H1 (cell line): ENCODE data around the gene KDM6B. TPM values are rescaled to one million over a fixed set of nuclear protein-coding genes. Genes with fewer than 3 reads are reported as not detected.

Source experiments
- CTCF ChIA-PET: fragments of 300-600 bp; sonication (Branson Sonifier 250); formaldehyde crosslinking; loops from one replicate; lab custom pipeline; 2021; ENCODE audit not compliant: partially characterized antibody; lab: Charles Lee
- POLR2A ChIA-PET: fragments of 300-600 bp; sonication (Branson Sonifier 250); formaldehyde crosslinking; loops from one replicate; lab custom pipeline; 2021; ENCODE audit warnings: inconsistent platforms; ENCODE audit not compliant: partially characterized antibody; lab: Charles Lee
- DNase-seq, 2 experiments: peaks; one replicate each; pipeline versions ENCODE4 v3.0.0 to v3.0.0-alpha.2; 2010 to 2022; ENCODE audit warnings: low spot score in 2 of 2, low read depth in 1 of 2, mixed read lengths in 1 of 2
- FAIRE-seq: peaks from 2 replicates; lab custom pipeline; 2011; peaks lifted over from hg19 to GRCh38; lab: Jason Lieb, UNC
- H2AFZ ChIP-seq: 2 replicates; pipeline ENCODE4 v1.8.1; 2012; ENCODE audit warnings: low read length, inconsistent platforms
- H2AK5ac ChIP-seq: 2 replicates; pipeline ENCODE4 v1.6.1; 2013; ENCODE audit warnings: low read depth, low read length
- H2BK120ac ChIP-seq: replicated peaks from 2 replicates; pipeline ENCODE3; 2013; ENCODE audit warnings: low read depth, low read length, inconsistent platforms
- H2BK12ac ChIP-seq: 2 replicates; pipeline ENCODE4 v1.6.1; 2013; ENCODE audit warnings: low read depth, low read length
- H2BK15ac ChIP-seq: 2 replicates; pipeline ENCODE4 v1.6.1; 2013; ENCODE audit warnings: low read length
- H2BK20ac ChIP-seq: 2 replicates; pipeline ENCODE4 v1.6.1; 2013; ENCODE audit warnings: low read length
- H2BK5ac ChIP-seq: 2 replicates; pipeline ENCODE4 v1.6.1; 2013; ENCODE audit warnings: low read depth, low read length
- H3K14ac ChIP-seq: 2 replicates; pipeline ENCODE4 v1.6.1; 2013; ENCODE audit warnings: inconsistent platforms; ENCODE audit not compliant: insufficient read length
- H3K18ac ChIP-seq: 2 replicates; pipeline ENCODE4 v1.6.1; 2013; ENCODE audit warnings: low read length; ENCODE audit errors: extremely low read depth
- H3K23ac ChIP-seq: 2 replicates; pipeline ENCODE4 v1.6.1; 2013; ENCODE audit warnings: inconsistent platforms; ENCODE audit not compliant: insufficient read length
- H3K23me2 ChIP-seq: 2 replicates; pipeline ENCODE4 v1.6.1; 2013; ENCODE audit warnings: low read depth, low read length
- H3K27ac ChIP-seq: 2 replicates; pipeline ENCODE4 v1.6.1; 2011; ENCODE audit warnings: low read depth, low read length, inconsistent platforms
- H3K27me3 ChIP-seq, 4 experiments: replicated peaks in 1 of 4; 1 replicate in 1 of 4; 2 replicates in 3 of 4; pipeline versions ENCODE4 v1.6.1 to v1.8.1; 2011 to 2013; ENCODE audit warnings: low read length in 3 of 4, mild to moderate bottlenecking in 3 of 4, inconsistent platforms in 2 of 4, mixed read lengths in 2 of 4, moderate library complexity in 1 of 4; ENCODE audit not compliant: control insufficient read depth in 3 of 4, insufficient read depth in 3 of 4; ENCODE audit errors: extremely low read depth in 1 of 4
- H3K36me3 ChIP-seq, 4 experiments: 2 replicates each; pipeline versions ENCODE4 v1.6.1 to v1.8.1; 2011 to 2013; ENCODE audit warnings: mild to moderate bottlenecking in 4 of 4, low read length in 3 of 4, moderate library complexity in 2 of 4, control low read depth in 1 of 4, inconsistent platforms in 1 of 4; ENCODE audit not compliant: insufficient read depth in 4 of 4, control insufficient read depth in 2 of 4
- H3K4ac ChIP-seq: replicated peaks from 2 replicates; pipeline ENCODE3; 2013; ENCODE audit warnings: low read length, low read depth, mixed read lengths, inconsistent platforms; ENCODE audit not compliant: insufficient read length
- H3K4me1 ChIP-seq, 4 experiments: replicated peaks in 1 of 4; 1 replicate in 1 of 4; 2 replicates in 3 of 4; pipeline versions ENCODE4 v1.6.1 to v1.8.1; 2011 to 2013; ENCODE audit warnings: low read length in 3 of 4, inconsistent platforms in 2 of 4, mixed read lengths in 1 of 4; ENCODE audit not compliant: insufficient read depth in 4 of 4, control insufficient read depth in 3 of 4
- H3K4me2 ChIP-seq, 2 experiments: 2 replicates each; pipeline versions ENCODE4 v1.6.1 to v1.8.1; 2011 to 2013; ENCODE audit warnings: low read depth in 2 of 2, low read length in 2 of 2, control low read depth in 1 of 2, inconsistent platforms in 1 of 2, mild to moderate bottlenecking in 1 of 2; ENCODE audit not compliant: insufficient read depth in 1 of 2
- H3K4me3 ChIP-seq, 4 experiments: fragments of 200-600, 300-600 bp in 1 of 4; sonication (generic), shearing (Covaris generic), sonication (Bioruptor Twin) in 1 of 4; 2 replicates each; pipeline versions ENCODE4 v1.5.1 to v1.8.1; 2011 to 2016; ENCODE audit warnings: low read length in 4 of 4, low read depth in 3 of 4, control low read depth in 2 of 4, inconsistent platforms in 2 of 4, mild to moderate bottlenecking in 2 of 4, mixed read lengths in 1 of 4, moderate library complexity in 1 of 4; ENCODE audit not compliant: insufficient read depth in 2 of 4; ENCODE audit errors: extremely low read depth in 1 of 4
- H3K56ac ChIP-seq: replicated peaks from 2 replicates; pipeline ENCODE3; 2013; ENCODE audit warnings: low read depth, mild to moderate bottlenecking, mixed read lengths, low read length, inconsistent platforms; ENCODE audit not compliant: insufficient read length
- H3K79me1 ChIP-seq: 2 replicates; pipeline ENCODE4 v1.6.1; 2013; ENCODE audit warnings: low read depth, low read length, control low read depth
- H3K79me2 ChIP-seq, 2 experiments: 2 replicates each; pipeline versions ENCODE4 v1.6.1 to v1.8.1; 2012 to 2013; ENCODE audit warnings: low read length in 2 of 2, mild to moderate bottlenecking in 2 of 2, inconsistent platforms in 1 of 2; ENCODE audit not compliant: insufficient read depth in 2 of 2, control insufficient read depth in 1 of 2
- H3K9ac ChIP-seq, 4 experiments: replicated peaks in 1 of 4; 1 replicate in 1 of 4; 2 replicates in 3 of 4; pipeline versions ENCODE4 v1.6.1 to v1.8.1; 2011 to 2013; ENCODE audit warnings: low read depth in 3 of 4, low read length in 3 of 4, control low read depth in 2 of 4, mild to moderate bottlenecking in 2 of 4, moderate library complexity in 2 of 4, inconsistent platforms in 1 of 4; ENCODE audit errors: extremely low read depth in 1 of 4
- H3K9me3 ChIP-seq, 2 experiments: 2 replicates each; pipeline versions ENCODE4 v1.6.1 to v1.8.1; 2012 to 2013; ENCODE audit warnings: mild to moderate bottlenecking in 2 of 2, moderate library complexity in 2 of 2, control low read depth in 1 of 2, inconsistent platforms in 1 of 2, low read depth in 1 of 2, low read length in 1 of 2, mixed read lengths in 1 of 2; ENCODE audit not compliant: insufficient read depth in 2 of 2
- H4K20me1 ChIP-seq, 2 experiments: replicated peaks in 1 of 2; 2 replicates each; pipeline versions ENCODE3 to v1.8.1; 2011 to 2013; ENCODE audit warnings: inconsistent platforms in 2 of 2, low read length in 2 of 2, mild to moderate bottlenecking in 1 of 2; ENCODE audit not compliant: insufficient read depth in 2 of 2, control insufficient read depth in 1 of 2
- H4K5ac ChIP-seq: 2 replicates; pipeline ENCODE4 v1.6.1; 2013; ENCODE audit warnings: low read length, low read depth, mixed read lengths, inconsistent platforms; ENCODE audit not compliant: insufficient read length
- H4K8ac ChIP-seq: 2 replicates; pipeline ENCODE4 v1.8.0; 2013; ENCODE audit warnings: mild to moderate bottlenecking, moderate library complexity, low read length, inconsistent platforms; ENCODE audit not compliant: insufficient read depth; ENCODE audit errors: extremely low read depth
- H4K91ac ChIP-seq: replicated peaks from 2 replicates; pipeline ENCODE3; 2013; ENCODE audit warnings: low read length, mixed read lengths, inconsistent platforms; ENCODE audit not compliant: insufficient read length
- EP300 ChIP-seq, 2 experiments: IDR thresholded peaks; 1 replicate in 1 of 2; 2 replicates in 1 of 2; pipeline ENCODE4 v1.6.1; 2011 to 2012; ENCODE audit warnings: low read depth in 2 of 2, low read length in 2 of 2, mild to moderate bottlenecking in 2 of 2, borderline replicate concordance in 1 of 2, inconsistent platforms in 1 of 2, moderate library complexity in 1 of 2
- EZH2 ChIP-seq: fragments of 200-600 bp; sonication (generic); IDR thresholded peaks from 2 replicates; pipeline ENCODE4 v1.7.1; 2012; ENCODE audit warnings: low read depth, mild to moderate bottlenecking, moderate library complexity, low read length, inconsistent platforms; ENCODE audit not compliant: severe bottlenecking
- NANOG ChIP-seq: IDR thresholded peaks from 2 replicates; pipeline ENCODE4 v1.6.1; 2011; ENCODE audit warnings: low read length, low read depth, mild to moderate bottlenecking, inconsistent platforms; ENCODE audit not compliant: insufficient read depth, poor library complexity, severe bottlenecking
- PHF8 ChIP-seq: fragments of 200-600 bp; sonication (generic); conservative IDR thresholded peaks from 2 replicates; pipeline ENCODE4 v1.7.1; 2012; ENCODE audit warnings: low read depth, mild to moderate bottlenecking, inconsistent platforms, low read length, moderate library complexity
- POLR2A ChIP-seq, 2 experiments: IDR thresholded peaks; 1 replicate in 1 of 2; 2 replicates in 1 of 2; pipeline ENCODE4 v1.6.1; 2011; ENCODE audit warnings: low read depth in 2 of 2, low read length in 2 of 2, mild to moderate bottlenecking in 2 of 2; ENCODE audit errors: control extremely low read depth in 1 of 2
- RFX5 ChIP-seq: IDR thresholded peaks from 2 replicates; pipeline ENCODE4 v1.6.1; 2011; ENCODE audit warnings: low read depth, low read length, improper control_type of control experiment, borderline replicate concordance
- SAP30 ChIP-seq: fragments of 300-600 bp; sonication (generic); IDR thresholded peaks from 2 replicates; pipeline ENCODE4 v1.7.1; 2012; ENCODE audit warnings: low read length, moderate library complexity, mild to moderate bottlenecking, inconsistent platforms; ENCODE audit not compliant: insufficient read depth, insufficient replicate concordance
- SIX5 ChIP-seq: IDR thresholded peaks from 2 replicates; pipeline ENCODE4 v1.6.1; 2011; ENCODE audit warnings: mild to moderate bottlenecking, low read depth, low read length
- TAF1 ChIP-seq: IDR thresholded peaks from 2 replicates; pipeline ENCODE4 v1.6.1; 2011; ENCODE audit warnings: mild to moderate bottlenecking, low read depth, low read length
- TBP ChIP-seq: IDR thresholded peaks from 2 replicates; pipeline ENCODE4 v1.6.1; 2011; ENCODE audit warnings: low read depth, low read length, improper control_type of control experiment
- WGBS, 2 experiments: shearing (Covaris generic) in 1 of 2; methylation state at CpG; one replicate each; pipeline versions ENCODE4 v1.1.6 to v1.1.7; 2013 to 2015; ENCODE audit warnings: low lambda C conversion rate in 2 of 2, mixed read lengths in 2 of 2, inconsistent platforms in 1 of 2, low coverage in 1 of 2, missing lambda C conversion rate in 1 of 2; ENCODE audit not compliant: insufficient replicate concordance in 2 of 2, insufficient coverage in 1 of 2, insufficient read length in 1 of 2; ENCODE audit errors: extremely low coverage in 1 of 2, missing lambda C conversion rate in 1 of 2; 5-methylcytosine and 5-hydroxymethylcytosine counted together
- polyA plus RNA-seq, 7 experiments: library from polyadenylated mRNA; depleted of rRNA in 3 of 7; stranded (reverse) in 5 of 7; unstranded in 2 of 7; fragments of >200 nt in 5 of 7; fragments of 200-250 nt in 2 of 7; gene quantifications; 1 replicate in 5 of 7; 2 replicates in 1 of 7; 4 replicates in 1 of 7; pipeline versions ENCODE4 v1.2.1 to v1.2.3, GENCODE V29; 2011 to 2013; ENCODE audit warnings: missing spikeins in 2 of 7, mixed read lengths in 2 of 7
- total RNA-seq: library from RNA; stranded (reverse); fragmentation: NEBNext Ultra II Directional; extraction: Animal tissue kit (Norgen Biotek cat#: 25700); gene quantifications from 2 replicates; pipeline ENCODE4 v1.2.1, GENCODE V29; 2021

The KDM6B gene
- total and polyA plus RNA-seq, 2 of the 8 experiments (the other 6 are each of a cell fraction or from before 2014, with no cell fraction given): 0.48 to 3.7 TPM

DNA sequence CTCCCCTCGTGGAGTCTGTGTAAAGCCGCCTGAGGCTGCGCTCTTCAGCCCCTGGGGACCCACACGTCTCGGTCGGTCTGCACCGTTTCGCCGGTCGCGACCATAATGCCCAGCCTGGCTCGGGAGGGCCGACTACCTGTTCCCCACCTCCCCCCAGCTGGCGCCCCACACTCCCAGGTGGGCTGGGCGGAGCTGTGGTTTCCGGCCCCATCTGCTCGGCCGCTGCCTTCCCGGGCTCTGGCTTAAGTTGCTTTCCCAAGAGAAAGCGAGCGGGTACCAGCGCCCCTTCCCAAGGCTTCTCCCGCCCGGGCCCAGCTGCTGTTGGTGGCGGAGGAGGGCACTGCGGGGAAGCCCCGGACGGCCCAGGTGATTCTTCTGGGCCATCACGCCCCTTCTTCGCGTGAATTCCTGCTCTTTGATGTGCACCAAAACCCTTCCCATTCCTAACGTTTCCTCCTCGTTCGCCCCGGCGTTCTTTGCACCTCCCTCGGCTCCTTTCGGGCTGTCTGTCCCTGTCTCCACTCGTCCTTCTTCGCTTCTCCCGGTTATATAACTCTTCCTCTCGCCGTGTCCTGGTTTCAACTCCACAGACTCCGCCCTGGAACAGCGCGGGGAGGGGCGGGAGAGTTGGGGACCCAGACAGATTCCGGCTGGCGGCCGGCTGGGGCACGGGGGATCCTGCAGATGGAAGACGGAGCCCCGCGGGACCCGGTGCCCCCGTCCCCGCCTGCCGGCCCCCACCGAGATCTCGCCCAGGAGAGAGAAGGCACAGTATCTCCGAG, 2.0 kb downstream of the KDM6B start:
- no peaks in the 10 kb centered on the region for H3K36me3 ChIP-seq
- H2AK5ac ChIP-seq: no peak overlapping the region
- H2AFZ ChIP-seq: peak overlapping the region; percentile 11; the same call in 1 of the 2 replicates
- no peak overlapping the region for H3K23ac ChIP-seq
- H3K9ac ChIP-seq: peak overlapping the region in 3 of 4 experiments; percentile 58 to 75 (median 66); a peak in 5 of 7 replicates
- H2BK20ac ChIP-seq: no peak overlapping the region
- peak overlapping the region; percentile 39; the same call in 1 of the 2 replicates for H3K27ac ChIP-seq
- H2BK120ac ChIP-seq: no peak overlapping the region
- peaks cover 17 to 56% (median 49%) of the 10 kb centered on the region in 4 experiments for H3K27me3 ChIP-seq
- no peaks in the 10 kb centered on the region for H3K79me1 ChIP-seq
- ChIA-PET POLR2A (interaction anchor here (0.8 to 5.2 kb wide), 14 partner anchors 9 to 226 kb away, joined by 3 to 34 read pairs (median 4); partner anchors contain the start of genes EFNB3, NAA38 and TMEM88), CTCF (interaction anchor here (1.0 to 5.9 kb wide), 10 partner anchors 8 to 178 kb away, joined by 3 to 44 read pairs (median 4); partner anchors contain the start of genes NAA38, RNF227 and TP53)
- peak overlapping the region; percentile 77 for H4K5ac ChIP-seq
- H3K9me3 ChIP-seq: no peaks in the 10 kb centered on the region
- peak overlapping the region; percentile 67 for H4K91ac ChIP-seq
- peak overlapping the region; percentile 84; the same call in 1 of the 2 replicates for H2BK5ac ChIP-seq
- H3K18ac ChIP-seq: peak overlapping the region; percentile 60; the same call in 1 of the 2 replicates
- H4K20me1 ChIP-seq: peaks cover 0 to 22% of the 10 kb centered on the region in 2 experiments
- peaks cover 6 to 24% (median 14%) of the 10 kb centered on the region in 4 experiments for H3K4me1 ChIP-seq
- DNase-seq (peak in 1 of 2 experiments; percentile 88), FAIRE-seq (no peak)
- no peak overlapping the region for H3K14ac ChIP-seq
- H2BK12ac ChIP-seq: peak overlapping the region; percentile 60; the same call in 1 of the 2 replicates
- H3K4ac ChIP-seq: peak overlapping the region; percentile 29
- H4K8ac ChIP-seq: peak overlapping the region; percentile 82
- peaks cover 25% of the 10 kb centered on the region for H3K23me2 ChIP-seq
- peak overlapping the region; percentile 84 to 93 for H3K4me2 ChIP-seq
- H2BK15ac ChIP-seq: no peak overlapping the region
- H3K4me3 ChIP-seq: peak overlapping the region; percentile 45 to 77 (median 62)
- no peak overlapping the region for H3K56ac ChIP-seq
- 1% methylated on average over 36 of the region's 61 CpGs; no CpG with 5 or more reads in 1 of the 2 experiments for WGBS, 2 experiments
- H3K79me2 ChIP-seq: no peaks in the 10 kb centered on the region
- peak; percentile 57; the same call in 1 of the 2 replicates for TF ChIP-seq TAF1
- peak; percentile 61 for TF ChIP-seq PHF8
- TF ChIP-seq EP300 (IDR thresholded peaks at IDR 0.05; ENCODE audit: borderline replicate concordance in 1 of 2, low read depth in 2 of 2, low read length in 2 of 2): no peak
- TF ChIP-seq POLR2A (IDR thresholded peaks at IDR 0.05; ENCODE audit: control extremely low read depth in 1 of 2, low read depth in 2 of 2, low read length in 2 of 2): peak in 1 of 2 experiments; percentile 65; a peak in 2 of 3 replicates
- no peak for TF ChIP-seq NANOG
- TF ChIP-seq TBP: 0 out of 2 replicates have a peak, but pooled peaks have one; percentile 7
- no peak for TF ChIP-seq RFX5
- TF ChIP-seq EZH2: peak; percentile 44
- TF ChIP-seq SAP30: peak; percentile 55
- no peak for TF ChIP-seq SIX5
